ENCODE results near the gene FAM76B.

DNA sequence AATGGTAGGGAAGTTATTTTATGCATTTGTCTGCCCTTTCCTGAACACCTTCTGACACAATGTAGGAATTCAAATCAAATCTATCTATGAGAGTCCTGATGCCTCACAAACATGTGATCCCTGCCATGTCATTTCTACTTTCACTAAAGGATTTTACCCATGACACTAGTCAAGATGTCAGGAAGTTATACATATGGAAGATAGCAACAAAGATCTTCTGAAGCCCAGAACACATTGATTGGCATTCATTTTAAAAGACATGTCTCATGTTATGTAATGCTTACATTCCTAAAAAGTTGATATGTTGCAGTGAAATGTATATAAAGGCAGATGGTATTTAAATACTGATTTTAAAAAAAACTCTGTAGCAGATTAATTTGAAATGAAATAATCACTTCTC lies 61.5 kb downstream of the FAM76B start:
- TF ChIP-seq, protein P1, sequence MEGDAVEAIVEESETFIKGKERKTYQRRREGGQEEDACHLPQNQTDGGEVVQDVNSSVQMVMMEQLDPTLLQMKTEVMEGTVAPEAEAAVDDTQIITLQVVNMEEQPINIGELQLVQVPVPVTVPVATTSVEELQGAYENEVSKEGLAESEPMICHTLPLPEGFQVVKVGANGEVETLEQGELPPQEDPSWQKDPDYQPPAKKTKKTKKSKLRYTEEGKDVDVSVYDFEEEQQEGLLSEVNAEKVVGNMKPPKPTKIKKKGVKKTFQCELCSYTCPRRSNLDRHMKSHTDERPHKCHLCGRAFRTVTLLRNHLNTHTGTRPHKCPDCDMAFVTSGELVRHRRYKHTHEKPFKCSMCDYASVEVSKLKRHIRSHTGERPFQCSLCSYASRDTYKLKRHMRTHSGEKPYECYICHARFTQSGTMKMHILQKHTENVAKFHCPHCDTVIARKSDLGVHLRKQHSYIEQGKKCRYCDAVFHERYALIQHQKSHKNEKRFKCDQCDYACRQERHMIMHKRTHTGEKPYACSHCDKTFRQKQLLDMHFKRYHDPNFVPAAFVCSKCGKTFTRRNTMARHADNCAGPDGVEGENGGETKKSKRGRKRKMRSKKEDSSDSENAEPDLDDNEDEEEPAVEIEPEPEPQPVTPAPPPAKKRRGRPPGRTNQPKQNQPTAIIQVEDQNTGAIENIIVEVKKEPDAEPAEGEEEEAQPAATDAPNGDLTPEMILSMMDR (optimal IDR thresholded peaks at IDR 0.05 in 1 of 3, IDR thresholded peaks at IDR 0.05 in 1 of 3, conservative IDR thresholded peaks at IDR 0.05 in 1 of 3; ENCODE audit: extremely low read depth in 1 of 3, insufficient read depth in 2 of 3, low read length in 3 of 3), result no peak
- no peak for TF ChIP-seq EZH2 (IDR thresholded peaks at IDR 0.05; ENCODE audit: low read length)

Data from keratinocyte (primary cell).